ENCODE results near the gene DSTN. TPM values are rescaled to one million over a fixed set of nuclear protein-coding genes. Genes with fewer than 3 reads are reported as not detected.
A peak's percentile ranks its signal among the peaks of the same experiment; 100 is the strongest.

The DSTN gene
- total RNA-seq, 4 donors from 2014 or later = 79.2 to 128 (median 88.5) TPM

DNA sequence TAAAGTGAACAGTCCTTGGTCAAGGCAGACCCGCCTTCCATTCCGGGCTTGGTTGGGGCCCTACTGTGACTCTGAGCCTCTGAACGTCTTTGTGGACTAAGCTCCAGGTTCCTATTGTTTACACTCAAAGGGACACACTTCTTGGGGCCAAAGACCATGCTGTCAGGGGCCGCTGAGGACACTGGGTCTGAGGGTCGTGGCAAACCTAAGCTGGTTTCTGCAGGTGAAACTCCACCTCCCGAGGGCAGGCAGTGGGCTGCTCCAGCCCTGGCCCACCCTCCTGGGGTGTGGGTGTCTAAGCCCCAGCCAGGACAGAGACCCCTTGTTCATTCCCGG is 43.1 kb downstream of the DSTN start:
- DNase-seq (no peak), ATAC-seq (no peak)
- H3K4me1 ChIP-seq = peaks cover 0 to 7% of the 10 kb centered on the region in 2 donors
- no peak overlapping the region for H3K27ac ChIP-seq
- no peak overlapping the region for H3K4me3 ChIP-seq
- TF ChIP-seq, protein P1, sequence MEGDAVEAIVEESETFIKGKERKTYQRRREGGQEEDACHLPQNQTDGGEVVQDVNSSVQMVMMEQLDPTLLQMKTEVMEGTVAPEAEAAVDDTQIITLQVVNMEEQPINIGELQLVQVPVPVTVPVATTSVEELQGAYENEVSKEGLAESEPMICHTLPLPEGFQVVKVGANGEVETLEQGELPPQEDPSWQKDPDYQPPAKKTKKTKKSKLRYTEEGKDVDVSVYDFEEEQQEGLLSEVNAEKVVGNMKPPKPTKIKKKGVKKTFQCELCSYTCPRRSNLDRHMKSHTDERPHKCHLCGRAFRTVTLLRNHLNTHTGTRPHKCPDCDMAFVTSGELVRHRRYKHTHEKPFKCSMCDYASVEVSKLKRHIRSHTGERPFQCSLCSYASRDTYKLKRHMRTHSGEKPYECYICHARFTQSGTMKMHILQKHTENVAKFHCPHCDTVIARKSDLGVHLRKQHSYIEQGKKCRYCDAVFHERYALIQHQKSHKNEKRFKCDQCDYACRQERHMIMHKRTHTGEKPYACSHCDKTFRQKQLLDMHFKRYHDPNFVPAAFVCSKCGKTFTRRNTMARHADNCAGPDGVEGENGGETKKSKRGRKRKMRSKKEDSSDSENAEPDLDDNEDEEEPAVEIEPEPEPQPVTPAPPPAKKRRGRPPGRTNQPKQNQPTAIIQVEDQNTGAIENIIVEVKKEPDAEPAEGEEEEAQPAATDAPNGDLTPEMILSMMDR (IDR thresholded peaks at IDR 0.05 in 4 of 5, conservative IDR thresholded peaks at IDR 0.05 in 1 of 5) = no peak
- no peak for TF ChIP-seq POLR2A (IDR thresholded peaks at IDR 0.05)
- no peaks in the 10 kb centered on the region for H3K36me3 ChIP-seq
- intact Hi-C loops (cut with DNase I; ENCODE audit: low total_unique reads) (loop anchor here (5.0 kb wide), 1 partner anchor 41 kb away; the partner anchor contains the start of gene DSTN), in situ Hi-C loops (cut with MboI; ENCODE audit: low sequenced_read_pairs in 4 of 4) (no loop called here)
- H3K27me3 ChIP-seq = no peaks in the 10 kb centered on the region
- no peaks in the 10 kb centered on the region for H3K9me3 ChIP-seq

DNA sequence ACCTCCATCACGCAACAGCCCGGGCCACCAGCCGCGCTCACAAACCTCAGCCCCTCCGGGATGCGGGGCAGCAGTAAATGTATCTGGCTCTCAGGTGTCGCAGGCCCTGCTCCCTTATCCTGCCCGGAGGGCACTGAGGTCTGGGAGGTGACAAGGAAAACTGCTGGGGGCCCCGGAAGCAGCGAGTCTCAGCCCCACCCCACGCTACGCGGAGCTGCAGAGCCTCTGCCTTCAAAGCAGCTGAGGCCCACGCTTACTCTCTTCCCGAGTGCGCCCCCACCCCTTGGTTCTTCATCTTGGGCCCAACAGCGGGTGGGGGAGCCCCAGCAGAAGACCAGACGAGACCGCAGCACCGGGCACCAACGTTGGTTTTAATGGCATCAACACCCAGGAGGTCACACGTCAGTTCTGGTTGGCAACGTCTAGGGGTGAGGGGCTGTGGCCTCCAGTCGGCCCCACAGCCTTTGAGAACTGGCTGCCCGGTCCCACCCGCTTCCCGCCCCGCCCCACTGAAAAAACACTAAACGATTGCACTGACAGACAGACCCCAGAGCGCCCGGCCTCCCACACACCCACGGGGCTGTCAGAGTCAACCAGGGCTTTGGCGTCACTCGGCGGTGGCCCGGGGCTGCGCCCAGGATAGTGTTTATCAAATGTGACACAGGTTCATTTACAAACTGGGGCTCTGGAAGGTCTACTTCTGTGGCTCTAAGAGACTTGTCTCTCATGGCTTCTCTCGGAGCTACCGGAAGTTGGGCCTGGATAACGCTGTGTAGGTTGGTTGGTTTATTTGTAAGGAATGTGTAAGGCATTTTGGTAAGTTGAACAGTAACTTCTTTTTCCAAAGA is 43.7 kb downstream of the DSTN start:
- in situ Hi-C loops (cut with MboI; ENCODE audit: low sequenced_read_pairs in 4 of 4) = no loop called here
- no peaks in the 10 kb centered on the region for H3K9me3 ChIP-seq
- DNase-seq = no peak
- TF ChIP-seq POLR2A (IDR thresholded peaks at IDR 0.05) = no peak
- TF ChIP-seq, protein P1 (IDR thresholded peaks at IDR 0.05 in 4 of 5, conservative IDR thresholded peaks at IDR 0.05 in 1 of 5) = no peak
- H3K4me3 ChIP-seq = no peak overlapping the region
- peaks cover 0 to 7% of the 10 kb centered on the region in 2 donors for H3K4me1 ChIP-seq
- no peaks in the 10 kb centered on the region for H3K27me3 ChIP-seq
- no peak for ATAC-seq
- peak overlapping the region in 3 of 4 donors; percentile 30 to 54 (median 37) for H3K27ac ChIP-seq
- intact Hi-C loops (cut with DNase I; ENCODE audit: low total_unique reads) = loop anchor here (5.0 kb wide), 1 partner anchor 41 kb away; the partner anchor contains the start of gene DSTN
- peaks cover 0 to 4% of the 10 kb centered on the region in 2 donors for H3K36me3 ChIP-seq

DNA sequence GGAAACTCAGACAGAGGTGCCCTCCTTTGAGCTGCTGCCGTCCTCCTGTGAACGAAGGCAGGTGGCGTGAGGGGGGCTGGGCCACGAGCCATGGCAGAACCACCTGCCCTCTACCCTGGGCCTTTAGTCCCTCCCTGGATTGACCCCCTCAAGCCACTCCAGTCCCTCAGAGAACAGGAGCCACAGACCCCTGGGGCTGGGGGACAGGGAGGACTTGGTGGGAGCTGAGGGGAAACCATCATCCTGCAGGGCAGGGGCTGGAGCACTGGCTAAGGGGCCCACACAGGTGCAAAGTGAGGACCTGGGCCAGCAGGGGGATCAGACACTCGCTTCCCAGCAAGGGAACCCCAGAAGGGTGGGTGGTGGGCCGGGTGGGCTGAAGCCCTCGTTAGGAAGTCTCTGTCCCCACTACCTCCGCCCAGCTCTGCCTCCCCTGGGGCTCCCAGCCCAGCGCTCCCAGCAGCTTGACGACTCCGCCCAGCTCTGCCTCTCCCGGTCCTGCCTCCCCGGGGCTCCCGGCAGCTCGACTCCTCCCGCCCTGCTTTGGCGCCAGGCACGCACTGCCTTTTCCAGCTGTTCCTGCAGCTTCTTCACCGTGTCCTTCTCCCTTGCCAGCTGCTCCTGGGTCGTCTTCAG is 44.4 kb downstream of the DSTN start:
- Histone ChIP-seq H3K27ac (peak overlapping the region; percentile 34 to 54 (median 38)), H3K36me3 (peaks cover 0 to 10% of the 10 kb centered on the region in 2 donors), H3K9me3 (no peaks in the 10 kb centered on the region), H3K4me1 (peaks cover 0 to 7% of the 10 kb centered on the region in 2 donors), H3K27me3 (no peaks in the 10 kb centered on the region), H3K4me3 (peak overlapping the region in 1 of 4 donors; percentile 13)
- intact Hi-C loops (cut with DNase I; ENCODE audit: low total_unique reads) = loop anchor here (5.0 kb wide), 1 partner anchor 42 kb away; the partner anchor contains the start of gene DSTN
- in situ Hi-C loops (cut with MboI; ENCODE audit: low sequenced_read_pairs in 4 of 4) = no loop called here
- ATAC-seq = peak; percentile 24 to 36
- no peak for TF ChIP-seq POLR2A (IDR thresholded peaks at IDR 0.05)
- TF ChIP-seq, protein P1 (IDR thresholded peaks at IDR 0.05 in 4 of 5, conservative IDR thresholded peaks at IDR 0.05 in 1 of 5) = no peak
- peak; percentile 44 to 63 for DNase-seq

DNA sequence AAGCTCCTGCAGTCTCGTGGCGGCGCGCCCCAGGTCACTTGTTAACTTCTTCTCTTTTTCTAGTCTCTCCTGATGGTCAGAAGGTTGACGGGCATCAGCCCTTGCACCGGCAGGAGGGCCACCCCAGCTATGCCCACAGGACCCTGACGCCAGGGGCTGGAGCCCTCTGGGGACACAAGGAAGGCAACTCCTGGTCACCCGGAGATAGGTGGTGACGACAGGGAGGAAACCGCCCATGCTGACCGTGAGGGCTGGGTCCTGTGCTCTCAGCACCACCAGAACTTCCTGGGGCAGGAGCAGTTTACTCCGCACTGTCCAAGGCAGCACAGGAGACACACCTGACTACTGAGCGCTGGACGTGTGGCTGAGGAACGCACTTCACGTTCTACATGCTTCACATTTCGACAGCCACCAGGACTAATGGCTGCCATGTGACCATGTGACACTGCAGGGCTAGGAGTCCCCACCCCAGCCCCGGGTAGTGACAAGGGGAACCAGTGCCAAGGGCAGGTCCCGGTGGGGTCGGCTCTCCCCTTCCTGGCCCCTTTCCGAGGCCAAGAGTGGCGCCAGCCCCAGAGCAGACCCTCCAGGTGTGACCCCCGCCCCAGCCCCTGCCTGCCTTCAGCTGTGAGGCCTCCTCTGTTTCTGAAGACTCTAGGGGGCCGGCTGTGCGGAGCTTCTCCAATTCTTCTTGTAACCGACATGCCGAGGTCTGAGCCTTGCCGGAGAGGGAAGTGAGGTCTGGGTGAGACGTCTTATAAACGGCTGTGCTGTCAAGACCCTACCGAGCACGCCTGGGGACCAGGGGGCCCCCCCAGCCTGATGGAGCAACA is 45.2 kb downstream of the DSTN start:
- peak overlapping the region in 1 of 4 donors; percentile 13 for H3K4me3 ChIP-seq
- peaks cover 0 to 17% of the 10 kb centered on the region in 2 donors for H3K36me3 ChIP-seq
- H3K27ac ChIP-seq = peak overlapping the region; percentile 34 to 48 (median 38)
- H3K9me3 ChIP-seq = no peaks in the 10 kb centered on the region
- DNase-seq = no peak
- peaks cover 0 to 7% of the 10 kb centered on the region in 2 donors for H3K4me1 ChIP-seq
- in situ Hi-C loops (cut with MboI; ENCODE audit: low sequenced_read_pairs in 4 of 4) (loop anchor here in 1 of 4 donors (5.0 kb wide), 1 partner anchor 78 kb away; no protein-coding TSS in a partner anchor), intact Hi-C loops (cut with DNase I; ENCODE audit: low total_unique reads) (loop anchor here (5.0 kb wide), 1 partner anchor 43 kb away; the partner anchor contains the start of gene DSTN)
- H3K27me3 ChIP-seq = no peaks in the 10 kb centered on the region
- no peak for TF ChIP-seq POLR2A (IDR thresholded peaks at IDR 0.05)
- TF ChIP-seq, protein P1 (IDR thresholded peaks at IDR 0.05 in 4 of 5, conservative IDR thresholded peaks at IDR 0.05 in 1 of 5) = no peak
- no peak for ATAC-seq
